HCT116 (cell line): ENCODE data around the gene BDNF. TPM values are rescaled to one million over a fixed set of nuclear protein-coding genes. Genes with fewer than 3 reads are reported as not detected.
"Not testable (repeated sequence)": the region's sequence is repeated elsewhere in the genome, so short reads cannot be mapped to it uniquely, and the experiment has no call there.

Experiments
- ATAC-seq: fragments of 200-7000 bp; cut with Tn5 transposase; 2 replicates; pipeline ENCODE4 v1.9.1; 2020; ENCODE audit warnings: mild to moderate bottlenecking, moderate library complexity
- BruUV-seq: library from RNA; stranded (reverse); fragments of 400-500 nt; replicated peaks from 2 replicates; lab custom pipeline; 2021; lab: Mats Ljungman, UMichigan
- CTCF ChIA-PET: fragments of 300-600 bp; sonication (Branson Sonifier 250); formaldehyde crosslinking; loops from one replicate; lab custom pipeline; 2021; ENCODE audit warnings: antibody characterized with exemption; lab: Charles Lee
- POLR2A ChIA-PET: fragments of 300-600, 350-600 bp; sonication (Branson Sonifier 250); formaldehyde crosslinking; loops from one replicate; lab custom pipeline; 2021; ENCODE audit warnings: antibody characterized with exemption; lab: Charles Lee
- RAD21 ChIA-PET, 2 experiments: fragments of 300-600 bp; sonication (Branson Sonifier 250); formaldehyde crosslinking; loops; one replicate each; lab custom pipeline; 2023; ENCODE audit warnings: low total read pairs in 2 of 2; ENCODE audit not compliant: uncharacterized antibody in 2 of 2, unreplicated experiment in 2 of 2, low non-redundant PET in 1 of 2; lab: Charles Lee
- DNase-seq: peaks from one replicate; pipeline ENCODE4 v3.0.0-alpha.2; 2010; ENCODE audit warnings: low read depth, low spot score
- H2AFZ ChIP-seq: fragments of 200-600 bp; shearing (Covaris generic), sonication (generic); 2 replicates; pipeline ENCODE4 v1.6.1; 2017; ENCODE audit warnings: low read depth, mixed run types, mixed read lengths, antibody characterized with exemption, low read length; ENCODE audit not compliant: poor library complexity, severe bottlenecking
- H3K27ac ChIP-seq: 2 replicates; pipeline ENCODE4 v1.5.1; 2012; ENCODE audit warnings: low read depth, low read length
- H3K27me3 ChIP-seq: fragments of 200-600 bp; sonication (generic); 2 replicates; pipeline ENCODE4 v1.6.1; 2016; ENCODE audit warnings: mixed run types, low read length, mixed read lengths; ENCODE audit not compliant: insufficient read depth
- H3K36me3 ChIP-seq, 2 experiments: fragments of 200-500 bp in 1 of 2; fragments of 200-600 bp in 1 of 2; sonication (Bioruptor generic) in 1 of 2; sonication (generic) in 1 of 2; 2 replicates each; pipeline versions ENCODE4 v1.5.1 to v1.6.1; 2014 to 2016; ENCODE audit warnings: low read length in 2 of 2, inconsistent platforms in 1 of 2, mixed read lengths in 1 of 2, mixed run types in 1 of 2; ENCODE audit not compliant: insufficient read depth in 2 of 2, control insufficient read depth in 1 of 2
- H3K4me1 ChIP-seq, 2 experiments: fragments of 200-600 bp in 1 of 2; sonication (generic) in 1 of 2; 2 replicates each; pipeline versions ENCODE4 v1.5.1 to v1.6.1; 2012 to 2017; ENCODE audit warnings: low read length in 2 of 2, inconsistent platforms in 1 of 2, mild to moderate bottlenecking in 1 of 2, mixed read lengths in 1 of 2, mixed run types in 1 of 2, moderate library complexity in 1 of 2; ENCODE audit not compliant: insufficient read depth in 2 of 2, control insufficient read depth in 1 of 2
- H3K4me2 ChIP-seq: fragments of 200-600 bp; sonication (generic); 2 replicates; pipeline ENCODE4 v1.6.1; 2017; ENCODE audit warnings: mixed run types, low read length, mixed read lengths
- H3K4me3 ChIP-seq, 2 experiments: fragments of 200-600 bp in 1 of 2; sonication (generic) in 1 of 2; replicated peaks in 1 of 2; 2 replicates each; pipeline ENCODE4 v1.5.1; 2011 to 2016; ENCODE audit warnings: low read length in 2 of 2, control low read depth in 1 of 2, low read depth in 1 of 2, mild to moderate bottlenecking in 1 of 2, mixed read lengths in 1 of 2, mixed run types in 1 of 2
- H3K79me2 ChIP-seq: fragments of 200-600 bp; sonication (generic); 2 replicates; pipeline ENCODE4 v1.6.1; 2017; ENCODE audit warnings: mild to moderate bottlenecking, mixed run types, low read length, moderate library complexity, mixed read lengths; ENCODE audit not compliant: insufficient read depth
- H3K9ac ChIP-seq: fragments of 200-600 bp; sonication (generic); 2 replicates; pipeline ENCODE4 v1.6.1; 2016; ENCODE audit warnings: low read length, mixed read lengths
- H3K9me2 ChIP-seq: fragments of 200-600 bp; sonication (generic), shearing (Covaris generic); 2 replicates; pipeline ENCODE4 v1.6.1; 2017; ENCODE audit warnings: mixed run types, mild to moderate bottlenecking, moderate library complexity; ENCODE audit not compliant: insufficient read depth
- H3K9me3 ChIP-seq, 2 experiments: fragments of 200-500 bp in 1 of 2; fragments of 200-600 bp in 1 of 2; sonication (Bioruptor generic) in 1 of 2; sonication (generic) in 1 of 2; 2 replicates each; pipeline ENCODE4 v1.6.1; 2014 to 2017; ENCODE audit warnings: low read length in 2 of 2, mixed read lengths in 2 of 2, inconsistent platforms in 1 of 2, low read depth in 1 of 2, mild to moderate bottlenecking in 1 of 2, mixed run types in 1 of 2, moderate library complexity in 1 of 2; ENCODE audit not compliant: control insufficient read depth in 1 of 2, insufficient read depth in 1 of 2
- H4K20me1 ChIP-seq: fragments of 200-600 bp; sonication (generic), shearing (Covaris generic); 2 replicates; pipeline ENCODE4 v1.6.1; 2017; ENCODE audit warnings: mixed run types, mild to moderate bottlenecking, moderate library complexity; ENCODE audit not compliant: insufficient read depth
- ATF3 ChIP-seq: IDR thresholded peaks from 2 replicates; pipeline ENCODE4 v1.6.1; 2012
- ELF1 ChIP-seq: IDR thresholded peaks from 2 replicates; pipeline ENCODE4 v1.6.1; 2012; ENCODE audit warnings: low read depth, borderline replicate concordance
- JUND ChIP-seq: IDR thresholded peaks from 2 replicates; pipeline ENCODE4 v1.6.1; 2012
- POLR2AphosphoS5 ChIP-seq: IDR thresholded peaks from 2 replicates; pipeline ENCODE4 v1.6.1; 2011; ENCODE audit warnings: mild to moderate bottlenecking, low read depth, low read length, moderate library complexity
- RAD21 ChIP-seq: IDR thresholded peaks from 2 replicates; pipeline ENCODE4 v1.6.1; 2012; ENCODE audit warnings: low read depth, mild to moderate bottlenecking
- SP1 ChIP-seq: IDR thresholded peaks from 2 replicates; pipeline ENCODE4 v1.6.1; 2012; ENCODE audit warnings: low read depth
- TCF7L2 ChIP-seq: IDR thresholded peaks from 2 replicates; pipeline ENCODE4 v1.7.0; 2011; ENCODE audit warnings: borderline replicate concordance, inconsistent platforms; ENCODE audit not compliant: insufficient read depth, insufficient read length; ENCODE audit errors: extremely low read depth
- ZBTB33 ChIP-seq: IDR thresholded peaks from 2 replicates; pipeline ENCODE4 v1.6.1; 2011; ENCODE audit warnings: mild to moderate bottlenecking, low read length, moderate library complexity; ENCODE audit not compliant: insufficient replicate concordance; ENCODE audit errors: extremely low read depth
- ZFX ChIP-seq: fragments of 450-650 bp; IDR thresholded peaks from 2 replicates; pipeline ENCODE4 v1.6.1; 2017
- intact Hi-C: fragments of 100-400 bp; cut with micrococcal nuclease; formaldehyde crosslinking; loops from 2 replicates; pipeline ENCODE4 v1.10.0; 2022
- total RNA-seq: library from RNA; stranded (reverse); gene quantifications from one replicate; pipeline ENCODE4 v1.2.1, GENCODE V29; 2021; ENCODE audit not compliant: unreplicated experiment

BDNF gene
- total RNA-seq, 1 experiment from 2014 or later = 22.0 TPM

GRCh38 chr11:27735281-27735680 is 35.0 kb upstream of the BDNF start:
- Histone ChIP-seq H2AFZ (no peak overlapping the region), H3K27me3 (no peaks in the 10 kb centered on the region), H3K4me1 (peaks cover 4 to 5% of the 10 kb centered on the region in 2 experiments; a peak in 1 of 4 replicates), H3K79me2 (no peaks in the 10 kb centered on the region), H3K4me3 (no peak overlapping the region), H3K27ac (no peak overlapping the region), H3K4me2 (no peak overlapping the region), H3K36me3 (no peaks in the 10 kb centered on the region), H3K9me3 (no peaks in the 10 kb centered on the region), H4K20me1 (no peaks in the 10 kb centered on the region), H3K9me2 (no peaks in the 10 kb centered on the region), H3K9ac (no peak overlapping the region)
- no peak for TF ChIP-seq ZBTB33
- no peak for TF ChIP-seq RAD21
- TF ChIP-seq ELF1 = no peak
- no peak for TF ChIP-seq JUND
- TF ChIP-seq ATF3 = no peak
- TF ChIP-seq POLR2AphosphoS5 = no peak
- no peak for TF ChIP-seq TCF7L2
- TF ChIP-seq ZFX = no peak
- no peak for TF ChIP-seq SP1
- ChIA-PET RAD21 (no interaction called here), POLR2A (interaction anchor here (1.0 kb wide), 1 partner anchor 18 kb away, joined by 3 read pairs; no protein-coding TSS in a partner anchor), CTCF (no interaction called here)
- intact Hi-C loops = no loop called here
- DNase-seq (no peak), ATAC-seq (no peak)
- BruUV-seq = no TSS peak

- H3K9me3 ChIP-seq, H3K4me2 ChIP-seq, H3K9ac ChIP-seq, H3K27me3 ChIP-seq, POLR2A ChIA-PET, DNase-seq, H4K20me1 ChIP-seq, H2AFZ ChIP-seq, H3K4me3 ChIP-seq, H3K27ac ChIP-seq, BruUV-seq, H3K36me3 ChIP-seq, CTCF ChIA-PET, H3K4me1 ChIP-seq, ATAC-seq, RAD21 ChIA-PET, H3K79me2 ChIP-seq, intact Hi-C loops, H3K9me2 ChIP-seq: not testable (repeated sequence)
These were observed 31.5 kb upstream of the BDNF start for GRCh38 chr11:27731803-27732202.
